Left forelimb (tissue), 1 donor: ENCODE data around the gene NOX5.
"Not testable (repeated sequence)": the region's sequence is repeated elsewhere in the genome, so short reads cannot be mapped to it uniquely, and the experiment has no call there.

Source experiments
- DNase-seq: peaks from one replicate; pipeline ENCODE4 v3.0.0-alpha.2; 2018; ENCODE audit warnings: low spot score

The NOX5 gene

GRCh38 chr15:69058830-69059556 lies 44.5 kb downstream of the NOX5 start:
- peak; percentile 89 for DNase-seq

- DNase-seq = no peak
Measured at GRCh38 chr15:69059557-69059943, 45.1 kb downstream of the NOX5 start.

- DNase-seq = no peak
Measured at GRCh38 chr15:69060041-69060481, 45.6 kb downstream of the NOX5 start.

GRCh38 chr15:69060744-69061143 lies 46.2 kb downstream of the NOX5 start:
- DNase-seq = no peak

- DNase-seq = no peak
Measured at GRCh38 chr15:69061414-69061842, 46.9 kb downstream of the NOX5 start.

- DNase-seq = no peak
Measured at GRCh38 chr15:69064649-69065048, 50.2 kb downstream of the NOX5 start.

GRCh38 chr15:69066007-69066995 lies 51.8 kb downstream of the NOX5 start:
- peak; percentile 28 for DNase-seq

- no peak for DNase-seq
Measured at GRCh38 chr15:69067296-69067695, 52.8 kb downstream of the NOX5 start.

- DNase-seq = no peak
Measured at GRCh38 chr15:69068157-69068556, 53.7 kb downstream of the NOX5 start.

GRCh38 chr15:69069290-69069689 lies 54.8 kb downstream of the NOX5 start:
- DNase-seq = not testable (repeated sequence)

- no peak for DNase-seq
Measured at GRCh38 chr15:69069996-69070395, 55.5 kb downstream of the NOX5 start.

- no peak for DNase-seq
Measured at GRCh38 chr15:69070396-69070795, 55.9 kb downstream of the NOX5 start.

GRCh38 chr15:69071260-69071659 lies 56.8 kb downstream of the NOX5 start:
- DNase-seq = no peak

GRCh38 chr15:69072906-69073305 lies 58.4 kb downstream of the NOX5 start:
- no peak for DNase-seq

GRCh38 chr15:69074001-69074842 lies 59.7 kb downstream of the NOX5 start:
- peak; percentile 75 for DNase-seq

GRCh38 chr15:69074843-69075224 lies 60.3 kb downstream of the NOX5 start:
- DNase-seq = no peak

GRCh38 chr15:69075440-69075839 lies 60.9 kb downstream of the NOX5 start:
- DNase-seq = no peak

- no peak for DNase-seq
Measured at GRCh38 chr15:69076756-69077155, 62.3 kb downstream of the NOX5 start.

- DNase-seq = no peak
Measured at GRCh38 chr15:69078638-69079037, 64.1 kb downstream of the NOX5 start.

- peak; percentile 68 for DNase-seq
Measured at GRCh38 chr15:69080295-69081248, 66.1 kb downstream of the NOX5 start.
